ENCODE measurements around the gene HHIPL1.

Gene HHIPL1

DNA sequence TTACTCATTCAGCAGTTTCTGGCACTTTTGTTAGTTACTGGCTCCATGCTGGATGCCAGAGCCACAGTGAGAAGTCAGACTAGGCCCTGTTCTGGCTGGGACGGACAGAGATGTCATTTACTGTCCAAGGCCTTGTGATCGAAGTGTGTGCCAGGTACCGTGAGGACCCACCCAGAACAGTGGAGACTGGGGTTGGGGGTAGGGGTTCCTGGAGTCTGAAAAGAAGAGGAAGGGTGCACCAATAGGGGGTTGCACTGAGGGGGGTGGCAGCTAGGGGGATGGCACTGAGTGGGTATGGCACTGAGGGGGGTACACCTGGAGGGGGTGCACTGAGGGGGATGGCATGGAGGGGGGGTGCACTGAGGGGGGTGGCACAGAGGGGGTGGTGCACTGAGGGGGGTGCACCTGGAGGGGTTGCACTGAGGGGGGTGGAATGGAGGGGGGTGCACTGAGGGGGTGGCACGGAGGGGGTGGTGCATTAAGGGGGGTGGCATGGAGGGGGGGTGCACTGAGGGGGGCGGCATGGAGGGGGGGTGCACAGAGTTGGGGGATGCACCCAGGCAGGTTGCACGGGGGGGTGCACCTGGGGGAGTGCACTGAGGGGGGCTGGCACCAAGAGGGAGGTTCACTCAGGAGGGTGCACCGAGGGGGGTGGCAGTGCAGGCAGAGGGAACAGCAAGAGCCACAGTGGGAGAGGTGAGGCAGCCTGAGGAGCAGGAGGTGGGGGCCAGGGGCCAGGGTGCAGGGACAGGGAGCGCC lies 28.6 kb downstream of the HHIPL1 start:
- Histone ChIP-seq H3K4me1 (ENCODE audit: insufficient read depth, low read length) (peaks cover 44% of the 10 kb centered on the region), H3K27me3 (ENCODE audit: insufficient read depth, low read length) (no peaks in the 10 kb centered on the region), H3K36me3 (ENCODE audit: insufficient read depth, low read length) (no peaks in the 10 kb centered on the region), H3K4me3 (ENCODE audit: low read length) (no peak overlapping the region), H2AFZ (ENCODE audit: low read depth, low read length) (no peak overlapping the region), H3K9me3 (ENCODE audit: low read length) (peaks cover 5% of the 10 kb centered on the region)

DNA sequence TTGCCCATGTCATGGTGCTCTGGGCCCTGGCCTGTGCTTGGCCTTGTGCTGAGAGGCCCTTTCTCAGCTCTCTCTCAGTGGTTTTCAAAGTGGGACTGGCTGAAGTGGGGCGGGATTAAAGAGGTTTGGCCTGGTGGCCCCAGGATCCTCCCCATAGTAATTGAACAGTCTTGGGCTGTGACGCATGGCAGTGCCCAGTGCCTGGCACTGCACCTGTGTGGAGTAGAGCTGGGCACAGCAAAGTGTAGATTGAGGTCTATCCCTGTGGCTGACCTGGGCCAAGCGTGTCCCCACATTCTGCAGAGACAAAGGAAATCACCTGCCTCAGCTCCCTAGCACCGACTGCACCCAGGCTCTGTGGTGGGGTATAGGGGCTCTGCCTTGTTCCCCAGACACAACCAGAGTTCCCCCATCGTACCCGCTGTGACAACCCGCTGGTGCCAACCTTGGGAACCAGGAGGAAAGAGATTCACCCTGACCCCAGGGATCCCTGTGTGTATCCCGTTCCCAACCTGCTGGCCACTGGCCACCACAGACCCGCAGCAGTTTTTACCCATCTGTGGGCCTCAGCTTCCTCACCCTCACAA lies 29.2 kb downstream of the HHIPL1 start:
- peaks cover 38% of the 10 kb centered on the region for H3K4me1 ChIP-seq (ENCODE audit: insufficient read depth, low read length)
- H3K36me3 ChIP-seq (ENCODE audit: insufficient read depth, low read length): no peaks in the 10 kb centered on the region
- no peak overlapping the region for H2AFZ ChIP-seq (ENCODE audit: low read depth, low read length)
- peaks cover 5% of the 10 kb centered on the region for H3K9me3 ChIP-seq (ENCODE audit: low read length)
- no peak overlapping the region for H3K4me3 ChIP-seq (ENCODE audit: low read length)
- H3K27me3 ChIP-seq (ENCODE audit: insufficient read depth, low read length): no peaks in the 10 kb centered on the region

DNA sequence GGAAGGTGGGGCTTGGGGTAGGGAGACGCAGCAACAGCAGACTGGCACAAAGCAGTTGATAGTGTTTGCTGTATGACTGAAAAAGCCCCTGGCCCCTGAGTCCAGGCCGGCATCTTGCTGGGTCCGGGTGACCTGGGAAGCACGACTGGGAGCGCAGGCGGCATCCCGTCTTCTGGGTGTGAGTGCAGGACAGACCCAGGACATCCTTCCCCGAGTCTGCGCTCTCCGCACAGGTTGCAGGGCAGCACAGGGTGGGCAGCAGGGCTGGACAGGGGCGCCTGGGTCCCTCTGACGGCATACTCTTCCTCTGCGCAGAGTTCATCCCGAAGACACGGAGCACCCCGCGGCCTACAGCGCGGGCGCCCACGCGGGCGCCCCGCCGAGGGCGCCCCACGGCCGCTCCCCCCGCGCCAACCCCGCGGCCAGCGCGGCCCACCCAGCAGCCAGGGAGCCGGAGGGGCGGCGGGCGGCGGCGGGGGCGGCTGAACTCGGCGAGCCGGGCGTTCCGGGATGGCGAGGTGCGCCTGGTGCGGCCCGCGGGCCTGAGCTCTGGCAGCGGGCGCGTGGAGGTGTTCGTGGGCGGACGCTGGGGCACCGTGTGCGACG lies 29.9 kb downstream of the HHIPL1 start:
- H3K4me3 ChIP-seq (ENCODE audit: low read length): no peak overlapping the region
- no peaks in the 10 kb centered on the region for H3K27me3 ChIP-seq (ENCODE audit: insufficient read depth, low read length)
- H3K9me3 ChIP-seq (ENCODE audit: low read length): peaks cover 5% of the 10 kb centered on the region
- no peak overlapping the region for H2AFZ ChIP-seq (ENCODE audit: low read depth, low read length)
- no peaks in the 10 kb centered on the region for H3K36me3 ChIP-seq (ENCODE audit: insufficient read depth, low read length)
- peaks cover 32% of the 10 kb centered on the region for H3K4me1 ChIP-seq (ENCODE audit: insufficient read depth, low read length)

DNA sequence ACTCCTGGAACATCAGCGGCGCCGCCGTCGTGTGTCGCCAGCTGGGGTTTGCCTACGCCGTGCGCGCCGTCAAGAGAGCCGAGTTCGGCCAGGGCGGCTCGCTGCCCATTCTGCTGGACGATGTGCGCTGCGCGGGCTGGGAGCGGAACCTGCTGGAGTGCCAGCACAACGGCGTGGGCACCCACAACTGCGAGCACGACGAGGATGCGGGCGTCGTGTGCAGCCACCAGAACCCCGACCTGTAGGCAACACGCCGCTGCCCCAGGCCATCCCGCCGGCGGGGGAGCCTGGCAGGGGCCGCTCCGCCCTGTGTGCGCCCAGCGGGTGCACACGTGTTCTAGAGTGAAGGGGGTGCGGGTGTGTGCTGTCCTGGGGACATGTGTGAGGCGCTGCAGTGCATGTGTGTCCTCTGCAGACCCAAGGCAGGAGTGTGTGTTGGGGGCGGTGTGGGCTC lies 30.5 kb downstream of the HHIPL1 start:
- H3K4me1 ChIP-seq (ENCODE audit: insufficient read depth, low read length): peaks cover 29% of the 10 kb centered on the region
- no peak overlapping the region for H2AFZ ChIP-seq (ENCODE audit: low read depth, low read length)
- H3K36me3 ChIP-seq (ENCODE audit: insufficient read depth, low read length): no peaks in the 10 kb centered on the region
- peaks cover 5% of the 10 kb centered on the region for H3K9me3 ChIP-seq (ENCODE audit: low read length)
- H3K4me3 ChIP-seq (ENCODE audit: low read length): no peak overlapping the region
- no peaks in the 10 kb centered on the region for H3K27me3 ChIP-seq (ENCODE audit: insufficient read depth, low read length)

- Histone ChIP-seq H3K27me3 (ENCODE audit: insufficient read depth, low read length) (no peaks in the 10 kb centered on the region), H3K4me3 (ENCODE audit: low read length) (no peak overlapping the region), H3K36me3 (ENCODE audit: insufficient read depth, low read length) (no peaks in the 10 kb centered on the region), H2AFZ (ENCODE audit: low read depth, low read length) (no peak overlapping the region), H3K9me3 (ENCODE audit: low read length) (peaks cover 5% of the 10 kb centered on the region), H3K4me1 (ENCODE audit: insufficient read depth, low read length) (peaks cover 23% of the 10 kb centered on the region)
These were observed 31.0 kb downstream of the HHIPL1 start for GRCh38 chr14:99675951-99676350.

DNA sequence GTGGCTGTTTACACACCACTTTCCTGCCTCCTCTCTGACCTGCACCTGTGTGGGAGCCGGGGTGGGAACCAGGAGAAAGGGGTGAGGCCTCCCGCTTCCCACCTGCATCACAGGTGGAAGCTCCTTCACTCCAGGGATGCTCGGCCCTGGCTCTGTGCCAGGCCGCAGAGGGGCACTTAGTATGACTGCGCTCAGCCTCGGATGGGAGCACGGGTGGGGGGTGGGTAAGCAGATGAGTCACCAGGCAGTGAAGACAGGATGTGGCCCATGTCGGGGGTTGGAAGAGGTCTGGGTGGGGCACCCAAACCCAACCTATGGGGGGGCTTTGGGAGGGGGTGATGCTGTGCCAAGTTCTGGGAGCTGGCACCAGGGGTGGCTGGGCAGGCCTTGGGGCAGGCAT lies 31.7 kb downstream of the HHIPL1 start:
- Histone ChIP-seq H3K4me1 (ENCODE audit: insufficient read depth, low read length) (peaks cover 16% of the 10 kb centered on the region), H3K4me3 (ENCODE audit: low read length) (no peak overlapping the region), H3K9me3 (ENCODE audit: low read length) (peaks cover 5% of the 10 kb centered on the region), H2AFZ (ENCODE audit: low read depth, low read length) (no peak overlapping the region), H3K36me3 (ENCODE audit: insufficient read depth, low read length) (no peaks in the 10 kb centered on the region), H3K27me3 (ENCODE audit: insufficient read depth, low read length) (no peaks in the 10 kb centered on the region)

DNA sequence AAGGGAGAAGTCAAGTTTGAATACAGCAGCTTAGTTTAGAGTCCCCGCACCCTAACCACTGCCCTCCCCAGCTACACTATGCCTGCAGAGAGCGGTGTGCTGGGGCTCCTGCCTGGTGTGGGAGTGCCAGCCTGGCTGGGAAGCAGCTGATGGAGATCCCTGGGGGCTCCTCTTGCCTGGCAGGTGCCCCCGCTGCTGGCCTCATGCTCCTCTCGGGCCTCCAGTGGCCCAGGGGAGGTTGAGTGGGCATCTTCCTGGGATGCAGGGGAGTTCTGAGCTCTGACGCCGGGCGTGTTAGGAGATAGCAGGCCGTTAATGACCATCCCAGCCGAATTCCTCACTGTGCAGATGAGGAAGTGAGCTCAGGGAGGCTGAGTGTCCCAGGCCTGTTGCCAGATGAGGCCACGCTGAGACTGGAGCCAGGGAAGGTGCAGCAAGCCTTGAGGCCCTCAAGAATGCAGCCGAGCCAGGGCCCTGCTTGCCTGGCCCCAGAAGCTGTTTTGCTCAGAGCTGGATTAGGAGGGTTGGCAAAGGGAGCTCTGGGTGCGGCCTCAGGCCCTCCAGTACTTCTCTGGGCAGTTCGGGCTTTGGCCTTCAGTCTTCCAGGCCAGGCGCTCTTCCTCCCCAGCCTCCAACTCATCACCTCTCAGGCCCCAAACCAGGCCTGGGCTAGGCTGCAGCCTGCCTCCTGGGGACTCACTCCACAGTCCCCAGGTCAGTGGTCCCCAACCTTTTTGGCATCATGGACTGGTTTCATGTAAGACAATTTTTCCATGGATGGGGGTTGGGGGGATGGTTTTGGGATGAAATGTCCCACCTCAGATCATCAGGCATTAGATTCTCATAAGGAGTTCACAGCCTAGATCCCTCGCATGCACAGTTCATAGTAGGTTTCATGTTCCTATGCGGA lies 32.6 kb downstream of the HHIPL1 start:
- Histone ChIP-seq H3K4me1 (ENCODE audit: insufficient read depth, low read length) (peaks cover 10% of the 10 kb centered on the region), H3K9me3 (ENCODE audit: low read length) (peaks cover 5% of the 10 kb centered on the region), H3K36me3 (ENCODE audit: insufficient read depth, low read length) (no peaks in the 10 kb centered on the region), H3K4me3 (ENCODE audit: low read length) (no peak overlapping the region), H3K27me3 (ENCODE audit: insufficient read depth, low read length) (no peaks in the 10 kb centered on the region), H2AFZ (ENCODE audit: low read depth, low read length) (no peak overlapping the region)

GRCh38 chr14:99678198-99678597 lies 33.3 kb downstream of the HHIPL1 start:
- Histone ChIP-seq H3K36me3 (ENCODE audit: insufficient read depth, low read length) (no peaks in the 10 kb centered on the region), H3K4me3 (ENCODE audit: low read length) (no peak overlapping the region), H3K9me3 (ENCODE audit: low read length) (peaks cover 5% of the 10 kb centered on the region), H3K27me3 (ENCODE audit: insufficient read depth, low read length) (no peaks in the 10 kb centered on the region), H2AFZ (ENCODE audit: low read depth, low read length) (no peak overlapping the region), H3K4me1 (ENCODE audit: insufficient read depth, low read length) (peaks cover 8% of the 10 kb centered on the region)

- no peaks in the 10 kb centered on the region for H3K36me3 ChIP-seq (ENCODE audit: insufficient read depth, low read length)
- no peaks in the 10 kb centered on the region for H3K27me3 ChIP-seq (ENCODE audit: insufficient read depth, low read length)
- no peak overlapping the region for H2AFZ ChIP-seq (ENCODE audit: low read depth, low read length)
- H3K9me3 ChIP-seq (ENCODE audit: low read length): peaks cover 5% of the 10 kb centered on the region
- H3K4me1 ChIP-seq (ENCODE audit: insufficient read depth, low read length): peaks cover 10% of the 10 kb centered on the region
- no peak overlapping the region for H3K4me3 ChIP-seq (ENCODE audit: low read length)
These were observed 34.2 kb downstream of the HHIPL1 start for GRCh38 chr14:99679111-99679510.

GRCh38 chr14:99679543-99679942 lies 34.6 kb downstream of the HHIPL1 start:
- no peak overlapping the region for H3K4me3 ChIP-seq (ENCODE audit: low read length)
- H3K9me3 ChIP-seq (ENCODE audit: low read length): peaks cover 5% of the 10 kb centered on the region
- H3K36me3 ChIP-seq (ENCODE audit: insufficient read depth, low read length): no peaks in the 10 kb centered on the region
- H2AFZ ChIP-seq (ENCODE audit: low read depth, low read length): no peak overlapping the region
- H3K4me1 ChIP-seq (ENCODE audit: insufficient read depth, low read length): peaks cover 11% of the 10 kb centered on the region
- H3K27me3 ChIP-seq (ENCODE audit: insufficient read depth, low read length): no peaks in the 10 kb centered on the region

GRCh38 chr14:99679996-99680395 lies 35.1 kb downstream of the HHIPL1 start:
- Histone ChIP-seq H2AFZ (ENCODE audit: low read depth, low read length) (no peak overlapping the region), H3K4me3 (ENCODE audit: low read length) (no peak overlapping the region), H3K9me3 (ENCODE audit: low read length) (peaks cover 5% of the 10 kb centered on the region)

DNA sequence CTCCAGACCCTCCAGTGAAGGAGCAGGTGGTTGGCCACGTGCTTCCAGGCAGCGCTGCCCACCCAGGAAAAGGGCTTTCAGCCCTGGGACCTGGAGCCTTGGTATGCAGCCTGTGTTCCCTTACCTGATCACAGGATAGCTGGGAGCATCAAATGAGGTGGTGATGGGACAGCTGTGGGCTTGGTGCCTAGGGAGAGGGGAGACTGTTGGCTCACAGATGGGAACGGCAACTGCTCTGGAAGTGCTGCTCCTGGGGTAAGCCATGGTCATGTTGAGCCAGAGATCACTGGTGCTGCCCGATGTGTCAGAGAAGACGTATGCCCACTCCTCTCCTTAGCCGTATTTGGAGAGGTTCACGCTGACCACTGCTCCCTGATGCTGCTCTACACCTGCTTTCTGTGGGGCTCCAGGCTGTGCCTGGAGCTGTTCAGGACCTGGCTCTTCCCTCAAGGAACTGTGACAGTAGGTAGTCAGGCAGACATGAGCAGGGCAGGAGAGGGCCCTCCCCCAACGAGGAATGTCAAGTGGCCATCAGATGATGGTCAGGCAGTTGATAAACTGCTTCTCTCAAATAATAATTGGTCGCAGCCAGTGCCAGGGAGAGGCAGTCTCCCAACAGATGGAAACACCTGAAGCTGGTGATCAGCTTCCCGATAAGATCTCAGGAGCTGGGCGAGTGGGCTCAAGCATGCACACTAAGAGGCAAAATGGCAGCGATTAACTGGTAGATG lies 36.3 kb downstream of the HHIPL1 start:
- peaks cover 3% of the 10 kb centered on the region for H3K9me3 ChIP-seq (ENCODE audit: low read length)
- H3K4me3 ChIP-seq (ENCODE audit: low read length): no peak overlapping the region
- H3K36me3 ChIP-seq (ENCODE audit: insufficient read depth, low read length): no peaks in the 10 kb centered on the region
- no peaks in the 10 kb centered on the region for H3K27me3 ChIP-seq (ENCODE audit: insufficient read depth, low read length)
- H2AFZ ChIP-seq (ENCODE audit: low read depth, low read length): no peak overlapping the region
- peaks cover 25% of the 10 kb centered on the region for H3K4me1 ChIP-seq (ENCODE audit: insufficient read depth, low read length)

More at GRCh38 chr14:99679996-99680395, 35.1 kb downstream of the HHIPL1 start:
- no peaks in the 10 kb centered on the region for H3K36me3 ChIP-seq (ENCODE audit: insufficient read depth, low read length)
- peaks cover 14% of the 10 kb centered on the region for H3K4me1 ChIP-seq (ENCODE audit: insufficient read depth, low read length)
- no peaks in the 10 kb centered on the region for H3K27me3 ChIP-seq (ENCODE audit: insufficient read depth, low read length)

Data from neuron (in vitro differentiated cells).